Fibroblast of lung (primary cell): ENCODE results near the gene KRTAP2-3. TPM values are rescaled to one million over a fixed set of nuclear protein-coding genes. Genes with fewer than 3 reads are reported as not detected.

Source experiments
- DNase-seq, 2 donors: peaks; one replicate each; pipeline versions ENCODE4 v3.0.0 to v3.0.0-alpha.2; 2010; ENCODE audit warnings: low read depth in 2 of 2
- H2AFZ ChIP-seq: 2 replicates; pipeline ENCODE4 v1.5.1; 2012; ENCODE audit warnings: low read length, control low read depth, inconsistent platforms
- H3K27ac ChIP-seq: 2 replicates; pipeline ENCODE4 v1.5.1; 2011; ENCODE audit warnings: low read length, control low read depth; ENCODE audit not compliant: insufficient read depth
- H3K27me3 ChIP-seq: 2 replicates; pipeline ENCODE4 v1.5.1; 2011; ENCODE audit warnings: mild to moderate bottlenecking, low read length; ENCODE audit not compliant: control insufficient read depth, insufficient read depth
- H3K36me3 ChIP-seq: 2 replicates; pipeline ENCODE4 v1.5.1; 2011; ENCODE audit warnings: low read length; ENCODE audit not compliant: control insufficient read depth, insufficient read depth
- H3K4me1 ChIP-seq: 2 replicates; pipeline ENCODE4 v1.5.1; 2011; ENCODE audit warnings: low read length; ENCODE audit not compliant: control insufficient read depth, insufficient read depth; ENCODE audit errors: extremely low read depth
- H3K4me2 ChIP-seq: 2 replicates; pipeline ENCODE4 v1.5.1; 2011; ENCODE audit warnings: low read length, control low read depth; ENCODE audit not compliant: insufficient read depth; ENCODE audit errors: extremely low read depth
- H3K4me3 ChIP-seq, 4 experiments: fragments of 200-600 bp in 1 of 4; sonication (generic) in 1 of 4; replicated peaks in 1 of 4; 2 replicates each; pipeline ENCODE4 v1.5.1; 2011 to 2016; ENCODE audit warnings: low read length in 4 of 4, low read depth in 3 of 4, mild to moderate bottlenecking in 3 of 4, control low read depth in 2 of 4, inconsistent platforms in 1 of 4, mixed read lengths in 1 of 4; ENCODE audit not compliant: insufficient read depth in 1 of 4; ENCODE audit errors: control extremely low read depth in 1 of 4
- H3K79me2 ChIP-seq: 2 replicates; pipeline ENCODE4 v1.5.1; 2012; ENCODE audit warnings: mild to moderate bottlenecking, low read length, inconsistent platforms; ENCODE audit not compliant: control insufficient read depth, insufficient read depth
- H3K9ac ChIP-seq: 2 replicates; pipeline ENCODE4 v1.5.1; 2011; ENCODE audit warnings: mild to moderate bottlenecking, low read length, control low read depth; ENCODE audit not compliant: insufficient read depth
- H3K9me3 ChIP-seq: 2 replicates; pipeline ENCODE4 v1.5.1; 2012; ENCODE audit warnings: low read depth, low read length; ENCODE audit not compliant: control insufficient read depth, insufficient read depth
- H4K20me1 ChIP-seq: 2 replicates; pipeline ENCODE4 v1.5.1; 2011; ENCODE audit warnings: low read length; ENCODE audit not compliant: control insufficient read depth, insufficient read depth; ENCODE audit errors: extremely low read depth
- CTCF ChIP-seq, 2 donors: IDR thresholded peaks in 1 of 2; conservative IDR thresholded peaks in 1 of 2; 1 replicate in 1 of 2; 2 replicates in 1 of 2; pipeline ENCODE4 v1.5.1; 2011 to 2012; ENCODE audit warnings: low read length in 2 of 2, control low read depth in 1 of 2, inconsistent platforms in 1 of 2, low read depth in 1 of 2, mild to moderate bottlenecking in 1 of 2
- EZH2 ChIP-seq: IDR thresholded peaks from 2 replicates; pipeline ENCODE4 v1.5.1; 2012; ENCODE audit warnings: low read length, control low read depth, mild to moderate bottlenecking; ENCODE audit errors: missing control alignments
- polyA plus RNA-seq, 2 donors: library from polyadenylated mRNA; depleted of rRNA in 1 of 2; stranded (reverse) in 1 of 2; unstranded in 1 of 2; fragments of >200 nt; gene quantifications; 2 replicates each; pipeline ENCODE4 v1.2.1, GENCODE V29; 2011 to 2012; ENCODE audit warnings: missing spikeins in 1 of 2
- total RNA-seq: library from RNA; depleted of rRNA; stranded (reverse); fragments of >200 nt; gene quantifications from 2 replicates; pipeline ENCODE4 v1.2.1, GENCODE V29; 2014

The KRTAP2-3 gene
- total and polyA plus RNA-seq, 2 donors (not counting 1 experiment from before 2014, with no cell fraction given), result 0.84 TPM; not detected in 1

DNA sequence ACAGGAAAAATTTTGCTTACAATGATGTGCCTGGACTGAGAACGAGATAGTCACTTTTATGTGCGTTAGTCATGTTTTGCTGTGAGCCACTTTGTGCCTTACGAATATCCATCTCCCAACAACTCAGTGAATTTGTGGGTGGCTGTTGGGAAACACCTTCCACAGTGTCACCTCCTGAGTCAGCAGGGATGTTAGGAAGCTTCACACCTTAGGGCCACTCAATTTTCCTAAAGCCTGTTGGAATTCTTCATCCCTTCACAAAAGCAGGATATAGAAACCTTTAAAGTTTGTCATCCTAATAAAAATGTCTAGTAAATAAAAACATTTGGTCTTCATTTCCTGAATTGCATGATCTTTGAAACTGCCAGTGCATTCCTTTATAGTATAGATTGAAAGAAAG, 46.7 kb downstream of the KRTAP2-3 start:
- H3K4me3 ChIP-seq, result no peak overlapping the region
- no peaks in the 10 kb centered on the region for H4K20me1 ChIP-seq
- peaks cover 2% of the 10 kb centered on the region for H3K4me1 ChIP-seq
- H3K27ac ChIP-seq, result no peak overlapping the region
- no peak overlapping the region for H2AFZ ChIP-seq
- no peaks in the 10 kb centered on the region for H3K36me3 ChIP-seq
- no peaks in the 10 kb centered on the region for H3K27me3 ChIP-seq
- H3K9me3 ChIP-seq, result no peaks in the 10 kb centered on the region
- no peak for DNase-seq
- H3K4me2 ChIP-seq, result no peak overlapping the region
- TF ChIP-seq CTCF (conservative IDR thresholded peaks at IDR 0.05 in 1 of 2, IDR thresholded peaks at IDR 0.05 in 1 of 2; ENCODE audit: low read depth in 1 of 2, low read length in 2 of 2) (no peak), EZH2 (no peak)
- H3K79me2 ChIP-seq, result no peaks in the 10 kb centered on the region
- no peak overlapping the region for H3K9ac ChIP-seq

DNA sequence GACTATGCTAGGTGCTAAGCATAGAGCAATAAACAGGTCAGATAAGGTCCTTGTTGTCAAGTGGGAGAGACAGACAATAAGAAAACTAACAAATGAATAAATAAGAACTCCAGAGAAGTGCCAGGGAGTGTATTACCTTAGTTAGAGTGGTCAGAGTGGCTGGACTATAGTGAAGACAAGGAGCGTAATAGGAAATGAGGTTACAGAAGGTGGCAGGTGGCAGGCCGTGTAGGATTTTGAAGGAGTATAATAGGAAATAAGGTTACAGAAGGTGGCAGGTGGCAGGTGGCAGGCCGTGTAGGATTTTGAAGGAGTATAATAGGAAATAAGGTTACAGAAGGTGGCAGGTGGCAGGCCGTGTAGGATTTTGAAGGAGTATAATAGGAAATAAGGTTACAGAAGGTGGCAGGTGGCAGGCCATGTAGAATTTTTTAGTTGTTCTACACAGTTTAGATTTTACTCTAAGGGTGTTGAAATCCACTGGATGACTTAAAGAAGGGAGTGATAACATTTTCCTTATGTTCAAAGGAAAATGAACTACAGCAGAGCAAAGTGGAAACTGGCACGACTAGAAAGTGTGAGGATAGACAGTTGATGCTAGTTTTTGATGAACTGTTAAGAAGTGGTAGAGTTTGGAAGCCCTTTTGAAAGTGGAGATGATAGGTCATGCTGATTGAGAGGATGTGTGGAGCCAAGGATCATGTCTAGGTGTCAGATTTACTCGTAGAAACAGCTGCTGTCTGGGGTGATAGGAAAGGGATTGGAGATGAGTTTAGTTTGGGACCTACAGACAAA, 47.4 kb downstream of the KRTAP2-3 start:
- H4K20me1 ChIP-seq, result no peaks in the 10 kb centered on the region

DNA sequence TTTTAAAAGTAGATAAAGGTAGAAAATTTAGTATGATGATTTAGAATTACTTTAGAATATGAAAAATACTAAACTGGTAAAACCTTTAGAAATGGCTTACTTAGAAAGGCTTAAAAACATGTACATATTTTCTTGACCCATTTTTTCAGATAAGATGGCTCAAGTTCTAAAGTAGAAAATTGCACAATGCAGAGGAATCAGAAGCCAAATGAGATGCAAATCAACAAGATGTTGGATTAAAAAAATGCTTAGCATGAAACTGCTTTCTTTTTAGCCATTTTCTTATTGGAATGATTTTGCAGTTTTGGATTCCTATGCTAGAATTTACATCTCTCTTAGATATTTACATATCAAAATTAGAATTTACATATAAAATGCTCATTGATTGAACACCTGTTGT, 49.5 kb downstream of the KRTAP2-3 start:
- no peaks in the 10 kb centered on the region for H3K79me2 ChIP-seq
- no peaks in the 10 kb centered on the region for H4K20me1 ChIP-seq
- no peaks in the 10 kb centered on the region for H3K9me3 ChIP-seq
- no peaks in the 10 kb centered on the region for H3K36me3 ChIP-seq
- no peak overlapping the region for H2AFZ ChIP-seq
- H3K27me3 ChIP-seq, result no peaks in the 10 kb centered on the region
- no peak overlapping the region for H3K9ac ChIP-seq
- H3K4me3 ChIP-seq, result no peak overlapping the region
- peaks cover 2% of the 10 kb centered on the region for H3K4me1 ChIP-seq
- no peak for DNase-seq
- no peak overlapping the region for H3K4me2 ChIP-seq
- no peak overlapping the region for H3K27ac ChIP-seq
- TF ChIP-seq EZH2 (no peak), CTCF (conservative IDR thresholded peaks at IDR 0.05 in 1 of 2, IDR thresholded peaks at IDR 0.05 in 1 of 2; ENCODE audit: low read depth in 1 of 2, low read length in 2 of 2) (no peak)

More for the DNA sequence above, 47.4 kb downstream of the KRTAP2-3 start:
- Histone ChIP-seq H3K27ac (no peak overlapping the region), H3K9ac (no peak overlapping the region), H3K9me3 (no peaks in the 10 kb centered on the region), H3K4me3 (no peak overlapping the region), H3K4me2 (no peak overlapping the region), H2AFZ (no peak overlapping the region), H3K36me3 (no peaks in the 10 kb centered on the region), H3K27me3 (no peaks in the 10 kb centered on the region), H3K4me1 (peaks cover 2% of the 10 kb centered on the region), H3K79me2 (no peaks in the 10 kb centered on the region)
- DNase-seq, result no peak
- TF ChIP-seq CTCF (conservative IDR thresholded peaks at IDR 0.05 in 1 of 2, IDR thresholded peaks at IDR 0.05 in 1 of 2; ENCODE audit: low read depth in 1 of 2, low read length in 2 of 2) (no peak), EZH2 (no peak)
